HG02970 (cell line): ENCODE results near the gene BBS4.

ENCODE experiments used
- ATAC-seq: cut with Tn5 transposase; IDR thresholded peaks from one replicate; pipeline ENCODE4 v1.9.1; 2021; ENCODE audit warnings: mild to moderate bottlenecking, moderate library complexity, moderate number of reproducible peaks; ENCODE audit not compliant: unreplicated experiment, low FRiP score

BBS4 gene

GRCh38 chr15:72758182-72758581 lies 72.2 kb downstream of the BBS4 start:
- no peak for ATAC-seq

GRCh38 chr15:72760590-72761260 lies 74.7 kb downstream of the BBS4 start:
- ATAC-seq: no peak

GRCh38 chr15:72764656-72765055 lies 78.6 kb downstream of the BBS4 start:
- no peak for ATAC-seq

- ATAC-seq: no peak
Observed at GRCh38 chr15:72766025-72766424, 80.0 kb downstream of the BBS4 start.

- no peak for ATAC-seq
Observed at GRCh38 chr15:72766780-72767179, 80.8 kb downstream of the BBS4 start.

- ATAC-seq: no peak
Observed at GRCh38 chr15:72770673-72771328, 84.8 kb downstream of the BBS4 start.

GRCh38 chr15:72771329-72771725 lies 85.3 kb downstream of the BBS4 start:
- ATAC-seq: no peak

GRCh38 chr15:72774696-72775383 lies 88.8 kb downstream of the BBS4 start:
- no peak for ATAC-seq

- ATAC-seq: no peak
Observed at GRCh38 chr15:72778796-72779195, 92.8 kb downstream of the BBS4 start.

GRCh38 chr15:72781631-72782030 lies 95.6 kb downstream of the BBS4 start:
- no peak for ATAC-seq

- ATAC-seq: no peak
Observed at GRCh38 chr15:72782274-72783003, 96.4 kb downstream of the BBS4 start.

GRCh38 chr15:72783004-72783639 lies 97.1 kb downstream of the BBS4 start:
- ATAC-seq: peak; percentile 26

- peak; percentile 89 for ATAC-seq
Observed at GRCh38 chr15:72783640-72784455, 97.8 kb downstream of the BBS4 start, which contains the start of gene ADPGK. ADPGK (minus strand) TSS chr15:72783758; CDS start chr15:72783691, 67 bp downstream.

GRCh38 chr15:72784456-72784876 lies 98.5 kb downstream of the BBS4 start:
- ATAC-seq: no peak

- no peak for ATAC-seq
Observed at GRCh38 chr15:72785432-72785831, 99.4 kb downstream of the BBS4 start.

GRCh38 chr15:72785841-72786240 lies 99.8 kb downstream of the BBS4 start:
- ATAC-seq: no peak

- ATAC-seq: no peak
Observed at GRCh38 chr15:72786242-72786641, 100.2 kb downstream of the BBS4 start.

GRCh38 chr15:72786676-72787345 lies 100.8 kb downstream of the BBS4 start:
- no peak for ATAC-seq

GRCh38 chr15:72787526-72787925 lies 101.5 kb downstream of the BBS4 start:
- ATAC-seq: no peak
